Endothelial cell of umbilical vein (primary cell): ENCODE results near the gene ASAH2. TPM values are rescaled to one million over a fixed set of nuclear protein-coding genes. Genes with fewer than 3 reads are reported as not detected.

ENCODE experiments used
- BruUV-seq: library from RNA; stranded (reverse); fragments of 400-500 nt; replicated peaks from 2 replicates; lab custom pipeline; 2021; lab: Mats Ljungman, UMichigan
- CTCF ChIA-PET: fragments of 300-600, 350-600 bp; sonication (Branson Sonifier 250); formaldehyde crosslinking; loops from one replicate; lab custom pipeline; 2021; ENCODE audit warnings: antibody characterized with exemption, inconsistent platforms; lab: Charles Lee
- POLR2A ChIA-PET: fragments of 300-600, 350-600 bp; sonication (Branson Sonifier 250); formaldehyde crosslinking; loops from one replicate; lab custom pipeline; 2021; ENCODE audit warnings: antibody characterized with exemption, inconsistent platforms; lab: Charles Lee
- DNase-seq: peaks from one replicate; pipeline ENCODE4 v3.0.0-alpha.2; 2011; ENCODE audit warnings: low read depth, low spot score
- FAIRE-seq: peaks from 2 replicates; lab custom pipeline; 2011; peaks lifted over from hg19 to GRCh38; lab: Jason Lieb, UNC
- H2AFZ ChIP-seq: 2 replicates; pipeline ENCODE4 v1.6.0; 2012; ENCODE audit warnings: low read depth, low read length, control low read depth, inconsistent platforms
- H3K27ac ChIP-seq: 2 replicates; pipeline ENCODE4 v1.5.1; 2011; ENCODE audit warnings: low read depth, mild to moderate bottlenecking, control low read depth, low read length, moderate library complexity; ENCODE audit not compliant: insufficient read depth
- H3K27me3 ChIP-seq, 2 experiments: 2 replicates each; pipeline versions ENCODE4 v1.6.0 to v1.6.1; 2011; ENCODE audit warnings: low read length in 2 of 2, mixed read lengths in 1 of 2; ENCODE audit not compliant: control insufficient read depth in 2 of 2, insufficient read depth in 2 of 2
- H3K36me3 ChIP-seq, 2 experiments: 2 replicates in 1 of 2; 3 replicates in 1 of 2; pipeline ENCODE4 v1.5.1; 2011; ENCODE audit warnings: low read length in 2 of 2, mild to moderate bottlenecking in 1 of 2, moderate library complexity in 1 of 2; ENCODE audit not compliant: control insufficient read depth in 2 of 2, insufficient read depth in 2 of 2; ENCODE audit errors: extremely low read depth in 1 of 2
- H3K4me1 ChIP-seq: 3 replicates; pipeline ENCODE4 v1.5.1; 2011; ENCODE audit warnings: mild to moderate bottlenecking, low read length; ENCODE audit not compliant: control insufficient read depth, insufficient read depth; ENCODE audit errors: extremely low read depth
- H3K4me2 ChIP-seq: 2 replicates; pipeline ENCODE4 v1.6.1; 2011; ENCODE audit warnings: low read length, control low read depth, mixed read lengths; ENCODE audit not compliant: insufficient read depth
- H3K4me3 ChIP-seq, 3 experiments: fragments of 200-600 bp in 1 of 3; sonication (generic), shearing (Covaris generic) in 1 of 3; replicated peaks in 1 of 3; 2 replicates each; pipeline ENCODE4 v1.5.1; 2011 to 2016; ENCODE audit warnings: control low read depth in 3 of 3, low read length in 3 of 3, mild to moderate bottlenecking in 2 of 3, inconsistent platforms in 1 of 3, low read depth in 1 of 3, moderate library complexity in 1 of 3; ENCODE audit not compliant: insufficient read depth in 1 of 3
- H3K79me2 ChIP-seq: 2 replicates; pipeline ENCODE4 v1.6.0; 2012; ENCODE audit warnings: low read length, inconsistent platforms; ENCODE audit not compliant: control insufficient read depth, insufficient read depth
- H3K9ac ChIP-seq: replicated peaks from 2 replicates; pipeline ENCODE3; 2011; ENCODE audit warnings: low read length, control low read depth; ENCODE audit not compliant: insufficient read depth; ENCODE audit errors: extremely low read depth
- H3K9me1 ChIP-seq: replicated peaks from 3 replicates; pipeline ENCODE4 v1.6.0; 2011; ENCODE audit warnings: mild to moderate bottlenecking, low read length; ENCODE audit not compliant: control insufficient read depth, insufficient read depth; ENCODE audit errors: extremely low read depth
- H3K9me3 ChIP-seq: replicated peaks from 2 replicates; pipeline ENCODE4 v1.5.1; 2012; ENCODE audit warnings: low read length, inconsistent platforms; ENCODE audit not compliant: control insufficient read depth, insufficient read depth
- H4K20me1 ChIP-seq: replicated peaks from 2 replicates; pipeline ENCODE3; 2011; ENCODE audit warnings: mild to moderate bottlenecking, low read length; ENCODE audit not compliant: control insufficient read depth, insufficient read depth; ENCODE audit errors: extremely low read depth
- EZH2 ChIP-seq: IDR thresholded peaks from 2 replicates; pipeline ENCODE4 v1.6.1; 2012; ENCODE audit warnings: borderline replicate concordance, low read depth, mild to moderate bottlenecking, moderate library complexity, low read length, inconsistent platforms; ENCODE audit not compliant: severe bottlenecking
- FOS ChIP-seq: IDR thresholded peaks from 2 replicates; pipeline ENCODE4 v1.6.1; 2011; ENCODE audit warnings: mild to moderate bottlenecking, low read length, moderate library complexity, borderline replicate concordance; ENCODE audit not compliant: insufficient read depth
- GATA2 ChIP-seq: IDR thresholded peaks from 2 replicates; pipeline ENCODE4 v1.7.0; 2011; ENCODE audit warnings: low read depth, mild to moderate bottlenecking, moderate library complexity, mixed read lengths, low read length; ENCODE audit not compliant: insufficient read length, insufficient read depth
- JUN ChIP-seq: IDR thresholded peaks from 2 replicates; pipeline ENCODE4 v1.6.1; 2011; ENCODE audit warnings: borderline replicate concordance, low read depth; ENCODE audit not compliant: insufficient read length, insufficient read depth
- MYC ChIP-seq: IDR thresholded peaks from one replicate; pipeline ENCODE4 v1.6.1; 2011; ENCODE audit warnings: mild to moderate bottlenecking, low read depth, low read length
- POLR2A ChIP-seq: IDR thresholded peaks from 2 replicates; pipeline ENCODE4 v1.6.1; 2012; ENCODE audit warnings: low read depth, mild to moderate bottlenecking, control low read depth, low read length
- POLR2AphosphoS5 ChIP-seq: IDR thresholded peaks from 2 replicates; pipeline ENCODE4 v1.6.1; 2012; ENCODE audit warnings: low read depth, mild to moderate bottlenecking, control low read depth, low read length, moderate library complexity; ENCODE audit not compliant: insufficient read depth
- dilution Hi-C: fragments of 300-500 bp; cut with MboI; formaldehyde crosslinking; loops from one replicate; pipeline ENCODE4 v1.15.0; 2019; ENCODE audit warnings: low sequenced_read_pairs; ENCODE audit not compliant: extremely low pct_ligation_motif_present
- intact Hi-C: fragments of 100-400 bp; cut with micrococcal nuclease; formaldehyde crosslinking; loops from one replicate; pipeline ENCODE4 v1.10.0; 2022
- polyA plus RNA-seq, 4 experiments: library from polyadenylated mRNA; depleted of rRNA in 3 of 4; stranded (reverse) in 3 of 4; unstranded in 1 of 4; fragments of >200 nt; gene quantifications; 2 replicates each; pipeline versions ENCODE4 v1.2.1 to v1.2.3, GENCODE V29; 2011 to 2012; ENCODE audit warnings: missing spikeins in 1 of 4
- total RNA-seq: library from RNA; stranded (reverse); gene quantifications from 2 replicates; pipeline ENCODE4 v1.2.3, GENCODE V29; 2021
- TF ChIP-seq, protein P1 (sequence below), 2 donors: IDR thresholded peaks; 1 replicate in 1 of 2; 2 replicates in 1 of 2; pipeline ENCODE4 v1.5.1; 2011; ENCODE audit warnings: low read length in 2 of 2, mild to moderate bottlenecking in 2 of 2, moderate library complexity in 2 of 2, control low read depth in 1 of 2, inconsistent platforms in 1 of 2, low read depth in 1 of 2; ENCODE audit not compliant: insufficient read depth in 1 of 2; ENCODE audit errors: extremely low read depth in 1 of 2
- TF ChIP-seq, protein P2 (sequence below): IDR thresholded peaks from 2 replicates; pipeline ENCODE4 v1.6.1; 2011; ENCODE audit not compliant: insufficient read depth, insufficient read length

ASAH2 gene
- total and polyA plus RNA-seq, 2 donors (not counting 3 experiments of a cell fraction or from before 2014, with no cell fraction given): 0.23 to 1.1 TPM

DNA sequence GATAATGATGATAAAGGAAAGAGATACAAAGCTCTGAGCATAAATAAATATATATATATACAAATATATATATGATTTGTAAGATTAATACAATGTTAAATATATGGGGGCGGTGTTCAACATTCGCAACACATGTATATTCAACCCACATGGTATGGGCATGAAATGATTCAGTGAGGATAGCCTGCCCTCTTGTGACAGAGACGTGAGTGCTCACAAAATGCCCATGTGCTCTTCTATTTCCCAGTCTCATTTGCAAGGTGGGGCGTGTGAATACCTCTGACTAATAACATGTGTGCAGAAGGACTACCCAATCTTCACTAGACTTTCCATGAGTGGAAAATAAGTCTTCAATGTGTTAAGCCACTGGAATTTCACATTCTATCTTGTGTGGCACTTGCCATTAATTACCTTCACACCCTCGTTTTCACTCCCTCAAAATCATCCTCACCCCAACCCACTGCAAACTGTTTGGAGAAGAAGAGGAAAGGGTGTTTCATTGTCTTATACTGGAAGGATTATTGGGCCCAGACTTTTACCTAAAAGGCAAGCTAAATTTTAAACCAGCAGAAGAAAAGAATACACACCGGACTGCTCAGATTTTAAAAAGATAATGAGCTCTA, 26.9 kb downstream of the ASAH2 start:
- Histone ChIP-seq H3K9me1 (no peaks in the 10 kb centered on the region), H3K4me1 (no peaks in the 10 kb centered on the region), H3K27ac (no peak overlapping the region), H3K4me2 (no peak overlapping the region), H3K79me2 (no peaks in the 10 kb centered on the region), H3K9me3 (no peaks in the 10 kb centered on the region), H2AFZ (no peak overlapping the region), H3K36me3 (no peaks in the 10 kb centered on the region), H4K20me1 (no peaks in the 10 kb centered on the region), H3K4me3 (no peak overlapping the region), H3K9ac (no peak overlapping the region), H3K27me3 (peaks cover 2 to 23% of the 10 kb centered on the region in 2 experiments)
- dilution Hi-C loops (no loop called here), intact Hi-C loops (loop anchor here (1.0 to 5.0 kb wide), 2 partner anchors 631 to 817 kb away; no protein-coding TSS in a partner anchor)
- FAIRE-seq (peak; percentile 64), DNase-seq (peak; percentile 55)
- POLR2A ChIA-PET: no interaction called here
- TF ChIP-seq, protein P1, sequence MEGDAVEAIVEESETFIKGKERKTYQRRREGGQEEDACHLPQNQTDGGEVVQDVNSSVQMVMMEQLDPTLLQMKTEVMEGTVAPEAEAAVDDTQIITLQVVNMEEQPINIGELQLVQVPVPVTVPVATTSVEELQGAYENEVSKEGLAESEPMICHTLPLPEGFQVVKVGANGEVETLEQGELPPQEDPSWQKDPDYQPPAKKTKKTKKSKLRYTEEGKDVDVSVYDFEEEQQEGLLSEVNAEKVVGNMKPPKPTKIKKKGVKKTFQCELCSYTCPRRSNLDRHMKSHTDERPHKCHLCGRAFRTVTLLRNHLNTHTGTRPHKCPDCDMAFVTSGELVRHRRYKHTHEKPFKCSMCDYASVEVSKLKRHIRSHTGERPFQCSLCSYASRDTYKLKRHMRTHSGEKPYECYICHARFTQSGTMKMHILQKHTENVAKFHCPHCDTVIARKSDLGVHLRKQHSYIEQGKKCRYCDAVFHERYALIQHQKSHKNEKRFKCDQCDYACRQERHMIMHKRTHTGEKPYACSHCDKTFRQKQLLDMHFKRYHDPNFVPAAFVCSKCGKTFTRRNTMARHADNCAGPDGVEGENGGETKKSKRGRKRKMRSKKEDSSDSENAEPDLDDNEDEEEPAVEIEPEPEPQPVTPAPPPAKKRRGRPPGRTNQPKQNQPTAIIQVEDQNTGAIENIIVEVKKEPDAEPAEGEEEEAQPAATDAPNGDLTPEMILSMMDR (IDR thresholded peaks at IDR 0.05; ENCODE audit: extremely low read depth in 1 of 2, insufficient read depth in 1 of 2, low read depth in 1 of 2, low read length in 2 of 2): peak; percentile 37 to 52
- no peak for TF ChIP-seq GATA2
- CTCF ChIA-PET: interaction anchor here (0.7 to 3.2 kb wide), 6 partner anchors 630 to 1566 kb away, joined by 4 to 47 read pairs (median 6); no protein-coding TSS in a partner anchor
- no TSS peak for BruUV-seq

DNA sequence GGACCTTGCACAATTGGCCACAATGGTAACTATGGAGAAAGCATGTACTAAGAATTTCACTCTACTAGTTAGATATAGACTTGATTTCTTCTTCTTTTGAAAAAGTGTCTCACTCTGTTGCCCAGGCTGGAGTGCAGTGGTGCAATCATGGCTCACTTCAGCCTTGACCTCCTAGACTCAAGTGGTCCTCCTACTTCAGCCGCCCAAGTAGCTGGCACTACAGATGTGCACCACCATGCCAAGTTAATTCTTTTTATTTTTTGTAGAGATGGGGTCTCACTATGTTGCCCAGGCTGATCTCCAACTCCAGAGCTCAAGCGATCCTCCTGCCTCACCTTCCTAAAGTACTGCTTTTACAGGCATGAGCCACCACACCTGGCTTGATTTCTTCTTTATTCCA, 29.1 kb downstream of the ASAH2 start:
- H3K27me3 ChIP-seq: peaks cover 0 to 14% of the 10 kb centered on the region in 2 experiments
- no peaks in the 10 kb centered on the region for H4K20me1 ChIP-seq
- no peak overlapping the region for H3K27ac ChIP-seq
- H3K9ac ChIP-seq: no peak overlapping the region
- TF ChIP-seq, protein P1 (IDR thresholded peaks at IDR 0.05; ENCODE audit: extremely low read depth in 1 of 2, insufficient read depth in 1 of 2, low read depth in 1 of 2, low read length in 2 of 2): no peak
- no peak for TF ChIP-seq FOS
- TF ChIP-seq JUN: no peak
- no peak for TF ChIP-seq EZH2
- TF ChIP-seq, protein P2, sequence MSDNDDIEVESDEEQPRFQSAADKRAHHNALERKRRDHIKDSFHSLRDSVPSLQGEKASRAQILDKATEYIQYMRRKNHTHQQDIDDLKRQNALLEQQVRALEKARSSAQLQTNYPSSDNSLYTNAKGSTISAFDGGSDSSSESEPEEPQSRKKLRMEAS: no peak
- no peak for TF ChIP-seq POLR2AphosphoS5
- TF ChIP-seq GATA2: no peak
- no peak for TF ChIP-seq MYC
- no peak for TF ChIP-seq POLR2A
- H3K4me1 ChIP-seq: no peaks in the 10 kb centered on the region
- no peak overlapping the region for H3K4me2 ChIP-seq
- ChIA-PET POLR2A (no interaction called here), CTCF (no interaction called here)
- no peaks in the 10 kb centered on the region for H3K79me2 ChIP-seq
- no peaks in the 10 kb centered on the region for H3K9me3 ChIP-seq
- dilution Hi-C loops (no loop called here), intact Hi-C loops (loop anchor here (5.0 kb wide), 1 partner anchor 815 kb away; no protein-coding TSS in a partner anchor)
- BruUV-seq: no TSS peak
- H2AFZ ChIP-seq: no peak overlapping the region
- no peak for FAIRE-seq
- H3K4me3 ChIP-seq: no peak overlapping the region
- H3K9me1 ChIP-seq: no peaks in the 10 kb centered on the region
- DNase-seq: no peak
- no peaks in the 10 kb centered on the region for H3K36me3 ChIP-seq
